ENCODE measurements around the gene TSPEAR.

DNA sequence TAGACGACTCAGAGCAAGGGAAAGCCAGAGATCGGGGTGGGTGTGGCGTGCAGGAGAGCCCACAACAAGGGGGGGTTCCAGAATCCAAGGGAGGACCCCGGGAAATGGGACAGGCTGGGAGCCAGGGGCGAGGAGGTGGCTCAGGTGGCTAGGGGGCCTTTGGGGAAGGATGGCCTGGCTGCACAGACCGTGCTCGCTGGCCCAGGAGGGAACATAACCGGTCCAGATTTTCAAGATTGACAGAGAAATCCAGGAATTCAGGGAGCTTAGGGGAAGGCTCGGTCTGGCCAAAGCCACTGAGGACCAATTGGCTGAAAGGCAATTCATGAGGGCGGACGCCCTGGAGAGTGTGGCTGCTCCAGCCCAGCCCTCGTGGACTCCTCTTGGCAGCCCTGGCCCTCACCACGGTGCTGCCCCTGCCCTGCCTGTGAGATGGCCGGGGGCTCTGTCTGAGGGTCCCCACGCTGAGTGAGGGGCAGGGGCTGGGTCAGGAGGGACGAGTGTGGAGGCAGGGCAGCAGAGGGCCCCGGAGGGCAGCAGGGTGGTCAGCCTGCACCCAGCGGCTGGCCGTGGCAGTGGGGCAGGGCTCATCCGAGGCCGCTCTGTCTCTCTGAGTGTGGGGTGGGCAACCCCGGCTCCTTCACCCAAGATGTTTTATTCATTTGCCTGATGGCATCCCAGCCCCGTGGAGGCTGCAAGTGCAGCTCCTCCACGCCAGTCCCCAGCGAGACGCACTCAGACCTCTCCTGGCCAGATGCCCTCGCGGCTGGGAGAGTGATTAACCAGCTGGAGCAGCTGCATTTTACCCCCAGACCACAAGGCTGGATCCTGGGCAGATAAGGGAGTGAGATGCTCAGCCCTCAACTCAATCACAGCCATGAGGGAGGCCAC lies 261.7 kb downstream of the TSPEAR start:
- no peak for TF ChIP-seq POLR2A (IDR thresholded peaks at IDR 0.05)
- TF ChIP-seq, protein P1, sequence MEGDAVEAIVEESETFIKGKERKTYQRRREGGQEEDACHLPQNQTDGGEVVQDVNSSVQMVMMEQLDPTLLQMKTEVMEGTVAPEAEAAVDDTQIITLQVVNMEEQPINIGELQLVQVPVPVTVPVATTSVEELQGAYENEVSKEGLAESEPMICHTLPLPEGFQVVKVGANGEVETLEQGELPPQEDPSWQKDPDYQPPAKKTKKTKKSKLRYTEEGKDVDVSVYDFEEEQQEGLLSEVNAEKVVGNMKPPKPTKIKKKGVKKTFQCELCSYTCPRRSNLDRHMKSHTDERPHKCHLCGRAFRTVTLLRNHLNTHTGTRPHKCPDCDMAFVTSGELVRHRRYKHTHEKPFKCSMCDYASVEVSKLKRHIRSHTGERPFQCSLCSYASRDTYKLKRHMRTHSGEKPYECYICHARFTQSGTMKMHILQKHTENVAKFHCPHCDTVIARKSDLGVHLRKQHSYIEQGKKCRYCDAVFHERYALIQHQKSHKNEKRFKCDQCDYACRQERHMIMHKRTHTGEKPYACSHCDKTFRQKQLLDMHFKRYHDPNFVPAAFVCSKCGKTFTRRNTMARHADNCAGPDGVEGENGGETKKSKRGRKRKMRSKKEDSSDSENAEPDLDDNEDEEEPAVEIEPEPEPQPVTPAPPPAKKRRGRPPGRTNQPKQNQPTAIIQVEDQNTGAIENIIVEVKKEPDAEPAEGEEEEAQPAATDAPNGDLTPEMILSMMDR (IDR thresholded peaks at IDR 0.05) = no peak

Data from testis (tissue), 2 donors.